Small intestine (tissue), 7 donors: ENCODE measurements around the gene HOXB8. TPM values are rescaled to one million over a fixed set of nuclear protein-coding genes. Genes with fewer than 3 reads are reported as not detected.

Experiments used
- DNase-seq, 2 donors: peaks; one replicate each; pipeline versions ENCODE4 v3.0.0 to v3.0.0-alpha.2; 2013
- FAIRE-seq: peaks from 2 replicates; lab custom pipeline; 2012; peaks lifted over from hg19 to GRCh38; lab: Jason Lieb, UNC
- H3K27ac ChIP-seq, 3 donors: one replicate each; pipeline ENCODE4 v1.5.1; 2013; ENCODE audit warnings: low read length in 2 of 3, mild to moderate bottlenecking in 2 of 3, control low read depth in 1 of 3, inconsistent platforms in 1 of 3, low read depth in 1 of 3, moderate library complexity in 1 of 3
- H3K27me3 ChIP-seq, 3 donors: one replicate each; pipeline ENCODE4 v1.6.1; 2013; ENCODE audit warnings: low read length in 3 of 3, inconsistent platforms in 1 of 3; ENCODE audit not compliant: control insufficient read depth in 3 of 3, insufficient read depth in 3 of 3
- H3K36me3 ChIP-seq, 3 donors: one replicate each; pipeline ENCODE4 v1.6.1; 2013; ENCODE audit warnings: low read length in 3 of 3, inconsistent platforms in 1 of 3, low read depth in 1 of 3, mild to moderate bottlenecking in 1 of 3, moderate library complexity in 1 of 3; ENCODE audit not compliant: control insufficient read depth in 3 of 3, insufficient read depth in 2 of 3
- H3K4me1 ChIP-seq, 3 donors: one replicate each; pipeline ENCODE4 v1.6.1; 2013; ENCODE audit warnings: low read length in 2 of 3, inconsistent platforms in 1 of 3, low read depth in 1 of 3, mild to moderate bottlenecking in 1 of 3, moderate library complexity in 1 of 3; ENCODE audit not compliant: control insufficient read depth in 3 of 3, insufficient read depth in 2 of 3
- H3K4me3 ChIP-seq, 3 donors: one replicate each; pipeline ENCODE4 v1.5.1; 2013; ENCODE audit warnings: low read length in 3 of 3, control low read depth in 1 of 3, inconsistent platforms in 1 of 3, low read depth in 1 of 3, mild to moderate bottlenecking in 1 of 3, moderate library complexity in 1 of 3
- H3K9me3 ChIP-seq, 2 donors: one replicate each; pipeline ENCODE4 v1.6.1; 2013; ENCODE audit warnings: low read depth in 1 of 2, low read length in 1 of 2; ENCODE audit not compliant: control insufficient read depth in 2 of 2, insufficient read depth in 1 of 2
- WGBS, 3 donors: extraction: QIAGEN DNeasy Blood & Tissue Kit; methylation state at CpG; one replicate each; pipeline ENCODE4 v1.1.7; 2013; 5-methylcytosine and 5-hydroxymethylcytosine counted together
- polyA plus RNA-seq, 4 donors: library from polyadenylated mRNA; stranded (reverse) in 3 of 4; unstranded in 1 of 4; fragments of 200-250 nt in 3 of 4; fragments of 120-200 nt in 1 of 4; gene quantifications; one replicate each; pipeline versions ENCODE4 v1.2.1 to v1.2.3, GENCODE V29; 2013
- donor health status: healthy with polysubstance abuse.
- donor health status: control.
- donor health status: control.
- donor health status: Bipolar disorder and iron deficiency.
- donor health status: healthy.

HOXB8 gene
- polyA plus RNA-seq, 4 donors = 0.12 to 2.9 TPM; not detected in 2

GRCh38 chr17:48645639-48646182 is 30.6 kb upstream of the HOXB8 start:
- peaks cover 0 to 4% (median 3%) of the 10 kb centered on the region in 3 donors for H3K4me1 ChIP-seq
- peaks cover 18 to 92% (median 58%) of the 10 kb centered on the region in 3 donors for H3K27me3 ChIP-seq
- H3K27ac ChIP-seq = no peak overlapping the region
- DNase-seq (no peak), FAIRE-seq (no peak)
- H3K4me3 ChIP-seq = peak overlapping the region; percentile 5 to 53 (median 34)
- no peaks in the 10 kb centered on the region for H3K36me3 ChIP-seq
- 24 to 34% (median 33%) methylated on average over 14 of the region's 14 CpGs for WGBS, 3 donors
- no peaks in the 10 kb centered on the region for H3K9me3 ChIP-seq

DNA sequence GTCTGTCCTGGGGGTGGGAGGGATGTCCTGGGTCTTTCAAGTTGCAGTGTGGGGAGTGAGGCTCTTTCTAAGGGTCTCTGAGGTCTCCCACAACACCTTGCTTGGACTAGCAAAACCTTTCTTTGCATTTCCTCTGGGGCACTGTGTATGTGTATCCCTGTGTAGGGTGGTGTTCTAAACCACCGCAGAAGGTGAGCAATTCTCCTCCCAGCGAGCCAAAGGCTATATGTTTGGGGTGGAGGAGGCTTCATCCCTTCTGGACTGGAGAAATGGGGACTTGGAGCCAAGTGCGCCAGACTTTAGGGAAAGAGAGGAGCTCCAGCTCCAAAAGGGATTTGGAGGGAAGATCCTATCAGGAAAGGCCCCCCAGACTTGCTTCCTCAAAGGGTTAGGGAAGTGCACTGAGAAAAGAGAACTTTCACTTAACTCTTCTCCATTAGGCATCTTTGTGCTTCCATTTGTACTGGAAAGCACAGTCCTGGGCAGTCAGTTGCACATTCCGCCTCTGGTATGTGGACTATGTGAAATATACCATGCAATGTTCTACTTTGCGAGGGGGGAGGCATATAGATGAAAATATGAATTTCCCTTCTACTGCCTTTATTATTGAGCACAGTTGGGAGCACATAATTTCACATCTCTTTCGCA is 29.9 kb upstream of the HOXB8 start:
- Histone ChIP-seq H3K4me3 (peak overlapping the region in 1 of 3 donors; percentile 34), H3K27ac (no peak overlapping the region), H3K4me1 (peaks cover 0 to 4% (median 3%) of the 10 kb centered on the region in 3 donors), H3K9me3 (no peaks in the 10 kb centered on the region), H3K27me3 (peaks cover 22 to 95% (median 61%) of the 10 kb centered on the region in 3 donors), H3K36me3 (no peaks in the 10 kb centered on the region)
- no peak for FAIRE-seq
- 31 to 41% (median 40%) methylated on average over 6 of the region's 6 CpGs for WGBS, 3 donors
- DNase-seq = no peak

GRCh38 chr17:48644159-48644558 is 29.1 kb upstream of the HOXB8 start:
- Histone ChIP-seq H3K9me3 (no peaks in the 10 kb centered on the region), H3K4me1 (peaks cover 0 to 4% (median 3%) of the 10 kb centered on the region in 3 donors), H3K4me3 (no peak overlapping the region), H3K27ac (no peak overlapping the region), H3K36me3 (no peaks in the 10 kb centered on the region), H3K27me3 (peaks cover 22 to 97% (median 67%) of the 10 kb centered on the region in 3 donors)
- FAIRE-seq = no peak
- no peak for DNase-seq
- 69 to 87% (median 71%) methylated on average over 1 of the region's 1 CpG for WGBS, 3 donors

DNA sequence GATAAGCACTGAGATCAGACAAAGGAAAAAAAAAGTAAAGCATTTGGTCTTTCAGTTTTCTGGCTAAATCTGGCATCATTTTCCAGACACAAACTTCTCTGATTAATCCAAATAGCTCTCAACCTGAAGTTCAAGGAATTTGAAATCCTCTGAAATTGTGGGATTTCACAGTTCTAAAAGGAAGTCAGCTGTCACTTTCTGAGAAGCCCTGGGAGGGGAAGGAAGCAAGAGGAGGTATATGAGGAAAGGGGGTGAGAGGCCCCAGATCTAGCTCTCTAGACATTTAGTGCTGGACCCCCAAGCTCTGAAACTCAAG is 28.6 kb upstream of the HOXB8 start:
- Histone ChIP-seq H3K4me3 (peak overlapping the region in 1 of 3 donors; percentile 3), H3K27me3 (peaks cover 22 to 98% (median 69%) of the 10 kb centered on the region in 3 donors), H3K27ac (no peak overlapping the region), H3K9me3 (no peaks in the 10 kb centered on the region), H3K4me1 (peaks cover 0 to 4% (median 3%) of the 10 kb centered on the region in 3 donors), H3K36me3 (no peaks in the 10 kb centered on the region)
- FAIRE-seq (no peak), DNase-seq (no peak)

DNA sequence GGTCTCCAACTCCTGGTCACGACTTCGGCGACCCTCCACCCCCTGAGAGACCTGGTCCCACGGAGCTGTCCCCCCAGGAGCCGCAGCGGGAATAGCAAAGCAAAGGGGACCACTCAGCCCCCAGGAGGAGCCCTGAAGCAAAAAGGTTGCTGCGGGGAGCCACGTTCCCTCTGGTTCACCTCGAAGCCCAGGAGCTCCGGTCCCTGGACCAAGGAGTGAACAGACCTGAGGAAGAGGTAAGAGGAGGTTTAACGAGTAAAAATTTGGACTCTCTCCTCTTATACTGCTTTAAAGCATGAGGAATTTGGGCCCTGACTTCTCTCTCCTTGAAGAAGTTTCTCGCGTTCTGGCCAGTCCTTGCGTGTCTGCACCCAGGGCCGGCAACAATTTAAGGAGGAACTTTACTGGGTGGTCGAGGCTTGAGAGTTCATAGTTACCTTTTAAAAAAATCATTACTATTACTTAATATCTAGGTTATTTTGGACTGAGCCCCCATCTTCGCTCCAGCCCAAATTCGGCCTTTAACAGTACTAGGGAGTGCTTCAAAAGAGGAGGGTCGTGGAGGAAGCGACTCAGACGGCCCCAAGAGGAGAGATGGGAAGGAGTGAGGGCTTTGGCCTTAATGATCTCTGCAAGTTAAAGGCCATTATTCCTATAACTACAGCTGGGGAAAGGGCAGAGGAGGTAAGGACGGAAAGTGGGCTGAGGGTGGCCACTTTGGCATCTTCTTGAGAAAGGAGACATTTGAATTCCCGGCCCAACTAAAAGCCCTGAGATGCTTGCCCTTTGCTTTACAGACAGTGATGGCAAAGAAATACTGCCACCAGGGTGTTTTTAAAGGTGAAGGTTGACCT is 28.0 kb upstream of the HOXB8 start:
- H3K27ac ChIP-seq = no peak overlapping the region
- DNase-seq (no peak), FAIRE-seq (no peak)
- WGBS, 3 donors = 28 to 39% (median 30%) methylated on average over 23 of the region's 23 CpGs
- peaks cover 0 to 4% (median 3%) of the 10 kb centered on the region in 3 donors for H3K4me1 ChIP-seq
- peaks cover 22 to 98% (median 69%) of the 10 kb centered on the region in 3 donors for H3K27me3 ChIP-seq
- no peaks in the 10 kb centered on the region for H3K9me3 ChIP-seq
- peak overlapping the region in 1 of 3 donors; percentile 3 for H3K4me3 ChIP-seq
- no peaks in the 10 kb centered on the region for H3K36me3 ChIP-seq

- H3K4me3 ChIP-seq = no peak overlapping the region
- peaks cover 0 to 3% (median 0%) of the 10 kb centered on the region in 3 donors for H3K4me1 ChIP-seq
- H3K27me3 ChIP-seq = peaks cover 22 to 99% (median 73%) of the 10 kb centered on the region in 3 donors
- DNase-seq (peak in 1 of 2 donors; percentile 45), FAIRE-seq (no peak)
- H3K9me3 ChIP-seq = no peaks in the 10 kb centered on the region
- no peaks in the 10 kb centered on the region for H3K36me3 ChIP-seq
- H3K27ac ChIP-seq = no peak overlapping the region
- 7 to 24% (median 16%) methylated on average over 51 to 58 of the region's 58 CpGs for WGBS, 3 donors
Observed at GRCh38 chr17:48642059-48642842, 27.2 kb upstream of the HOXB8 start.

- Histone ChIP-seq H3K36me3 (no peaks in the 10 kb centered on the region), H3K9me3 (no peaks in the 10 kb centered on the region), H3K27ac (no peak overlapping the region), H3K27me3 (peaks cover 20 to 99% (median 76%) of the 10 kb centered on the region in 3 donors), H3K4me1 (no peaks in the 10 kb centered on the region), H3K4me3 (no peak overlapping the region)
- DNase-seq (no peak), FAIRE-seq (no peak)
- WGBS, 3 donors = 5 to 20% (median 16%) methylated on average over 25 to 29 of the region's 29 CpGs
Observed at GRCh38 chr17:48641541-48642058, 26.5 kb upstream of the HOXB8 start.

DNA sequence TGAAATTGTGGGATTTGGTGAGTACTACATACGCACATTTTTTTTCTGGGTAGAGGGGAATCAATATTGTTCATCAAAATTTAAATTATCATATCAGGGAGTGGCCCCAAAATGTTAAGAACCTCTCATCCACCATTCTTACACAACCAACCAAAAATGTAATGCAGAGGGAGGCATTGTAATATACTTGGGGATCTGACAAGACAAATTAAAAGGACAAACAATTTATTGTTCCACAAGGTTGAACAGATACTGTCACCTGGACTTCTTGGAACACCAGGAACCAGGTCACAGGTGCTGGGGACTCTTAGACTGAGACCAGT is 25.7 kb upstream of the HOXB8 start:
- DNase-seq (no peak), FAIRE-seq (no peak)
- no peaks in the 10 kb centered on the region for H3K4me1 ChIP-seq
- H3K4me3 ChIP-seq = no peak overlapping the region
- H3K9me3 ChIP-seq = no peaks in the 10 kb centered on the region
- H3K27ac ChIP-seq = no peak overlapping the region
- no peaks in the 10 kb centered on the region for H3K36me3 ChIP-seq
- WGBS, 3 donors = 43 to 60% (median 59%) methylated on average over 1 of the region's 1 CpG
- H3K27me3 ChIP-seq = peaks cover 17 to 99% (median 74%) of the 10 kb centered on the region in 3 donors
